NB4 (cell line): ENCODE data around the gene OR4D2.

Experiments
- DNase-seq: peaks from one replicate; pipeline ENCODE4 v3.0.0; 2010; ENCODE audit warnings: low read depth
- H3K4me3 ChIP-seq: one replicate; pipeline ENCODE4 v1.5.1; 2011; ENCODE audit warnings: mild to moderate bottlenecking, low read depth, low read length, moderate library complexity
- MYC ChIP-seq: IDR thresholded peaks from 2 replicates; pipeline ENCODE4 v1.6.1; 2011; ENCODE audit warnings: low read depth, low read length
- POLR2A ChIP-seq: IDR thresholded peaks from 2 replicates; pipeline ENCODE4 v1.6.1; 2011; ENCODE audit warnings: mild to moderate bottlenecking; ENCODE audit not compliant: insufficient read length; ENCODE audit errors: extremely low read depth
- TF ChIP-seq, protein P1 (sequence below): IDR thresholded peaks from one replicate; pipeline ENCODE4 v1.5.1; 2012; ENCODE audit warnings: low read depth, low read length
- TF ChIP-seq, protein P2 (sequence below): IDR thresholded peaks from 2 replicates; pipeline ENCODE4 v1.6.1; 2011; ENCODE audit warnings: low read depth, low read length

Gene OR4D2

DNA sequence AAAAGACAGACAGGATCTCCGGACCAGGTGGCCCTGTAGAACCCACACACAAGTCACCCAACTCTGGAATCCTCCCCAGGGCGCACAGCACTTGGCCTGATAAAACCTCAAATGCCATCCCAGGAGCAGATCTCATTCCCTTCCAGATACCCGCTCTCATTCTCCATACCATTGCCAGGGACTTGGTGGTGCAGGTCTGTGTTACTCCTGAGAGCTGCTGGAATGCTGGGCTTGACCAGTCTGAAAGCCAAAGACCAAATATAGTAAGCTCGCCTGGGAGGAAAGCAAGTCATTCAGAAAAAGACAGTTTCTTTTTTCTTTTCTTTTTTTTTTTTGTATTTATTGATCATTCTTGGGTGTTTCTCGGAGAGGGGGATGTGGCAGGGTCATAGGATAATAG, 41.6 kb downstream of the OR4D2 start:
- TF ChIP-seq, protein P1, sequence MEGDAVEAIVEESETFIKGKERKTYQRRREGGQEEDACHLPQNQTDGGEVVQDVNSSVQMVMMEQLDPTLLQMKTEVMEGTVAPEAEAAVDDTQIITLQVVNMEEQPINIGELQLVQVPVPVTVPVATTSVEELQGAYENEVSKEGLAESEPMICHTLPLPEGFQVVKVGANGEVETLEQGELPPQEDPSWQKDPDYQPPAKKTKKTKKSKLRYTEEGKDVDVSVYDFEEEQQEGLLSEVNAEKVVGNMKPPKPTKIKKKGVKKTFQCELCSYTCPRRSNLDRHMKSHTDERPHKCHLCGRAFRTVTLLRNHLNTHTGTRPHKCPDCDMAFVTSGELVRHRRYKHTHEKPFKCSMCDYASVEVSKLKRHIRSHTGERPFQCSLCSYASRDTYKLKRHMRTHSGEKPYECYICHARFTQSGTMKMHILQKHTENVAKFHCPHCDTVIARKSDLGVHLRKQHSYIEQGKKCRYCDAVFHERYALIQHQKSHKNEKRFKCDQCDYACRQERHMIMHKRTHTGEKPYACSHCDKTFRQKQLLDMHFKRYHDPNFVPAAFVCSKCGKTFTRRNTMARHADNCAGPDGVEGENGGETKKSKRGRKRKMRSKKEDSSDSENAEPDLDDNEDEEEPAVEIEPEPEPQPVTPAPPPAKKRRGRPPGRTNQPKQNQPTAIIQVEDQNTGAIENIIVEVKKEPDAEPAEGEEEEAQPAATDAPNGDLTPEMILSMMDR: no peak
- TF ChIP-seq POLR2A (no peak), MYC (no peak)
- TF ChIP-seq, protein P2, sequence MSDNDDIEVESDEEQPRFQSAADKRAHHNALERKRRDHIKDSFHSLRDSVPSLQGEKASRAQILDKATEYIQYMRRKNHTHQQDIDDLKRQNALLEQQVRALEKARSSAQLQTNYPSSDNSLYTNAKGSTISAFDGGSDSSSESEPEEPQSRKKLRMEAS: no peak
- no peak for DNase-seq
- H3K4me3 ChIP-seq: no peak overlapping the region

DNA sequence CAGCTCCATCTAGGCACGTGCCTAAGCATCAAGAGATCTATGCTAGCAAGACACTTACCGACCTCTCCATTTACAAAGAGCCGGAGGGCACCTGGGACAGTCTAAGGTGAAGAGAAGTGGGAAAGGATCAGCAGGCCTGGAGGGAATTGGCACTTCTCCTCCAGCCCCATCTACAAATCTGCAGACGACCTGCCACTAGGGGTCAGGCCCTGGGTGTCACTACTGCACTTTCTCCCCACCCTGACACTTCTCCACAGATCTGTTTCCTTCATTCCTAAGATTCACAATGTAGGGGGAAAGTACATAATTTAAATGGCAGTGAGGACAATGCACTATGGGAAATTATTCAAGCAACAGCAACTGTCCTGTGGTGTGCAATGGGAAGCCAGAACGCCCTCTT, 44.1 kb downstream of the OR4D2 start:
- TF ChIP-seq, protein P1: peak; percentile 42
- TF ChIP-seq, protein P2: no peak
- peak; percentile 39 for DNase-seq
- H3K4me3 ChIP-seq: no peak overlapping the region

DNA sequence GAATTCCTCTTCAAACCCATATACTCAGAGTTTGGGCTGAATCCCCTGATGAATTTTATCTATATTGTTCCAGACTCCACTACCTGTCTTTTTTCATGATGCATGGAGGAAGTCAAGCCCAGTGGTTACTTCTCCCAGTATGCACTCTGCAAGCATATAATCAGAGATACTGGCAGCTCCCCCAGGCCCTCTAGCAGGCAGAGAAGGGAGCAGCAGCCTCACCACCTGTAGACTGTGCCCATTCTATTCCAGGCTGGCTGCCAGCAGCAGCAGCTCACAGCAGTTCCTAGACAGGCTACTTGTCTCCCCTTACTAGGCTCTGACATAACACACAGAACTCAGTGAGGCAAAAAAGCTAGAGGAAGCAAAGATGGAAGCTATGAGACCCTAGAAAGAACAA, 48.9 kb downstream of the OR4D2 start:
- no peak for DNase-seq
- TF ChIP-seq, protein P2: no peak
- no peak for TF ChIP-seq MYC
- no peak overlapping the region for H3K4me3 ChIP-seq

DNA sequence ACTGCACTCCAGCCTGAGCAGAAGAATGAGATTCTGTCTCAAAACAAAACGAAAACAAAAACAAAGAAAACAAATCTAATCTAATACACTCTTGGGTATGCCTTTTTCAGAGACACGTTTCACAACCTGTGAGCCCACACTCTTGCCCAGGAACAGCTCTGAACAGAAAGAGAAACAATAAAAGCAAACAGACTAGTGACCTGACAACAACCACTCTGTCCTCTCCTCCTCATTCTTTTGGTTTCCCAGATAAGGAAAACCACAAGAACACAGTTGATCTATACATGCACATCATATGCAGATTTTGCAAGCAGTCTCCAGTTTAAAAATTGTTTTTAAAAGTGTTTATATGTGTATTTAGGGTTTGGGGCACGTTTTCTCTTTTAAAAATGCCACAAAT, 51.0 kb downstream of the OR4D2 start:
- H3K4me3 ChIP-seq: no peak overlapping the region
- no peak for DNase-seq
- TF ChIP-seq MYC (no peak), POLR2A (no peak)

DNA sequence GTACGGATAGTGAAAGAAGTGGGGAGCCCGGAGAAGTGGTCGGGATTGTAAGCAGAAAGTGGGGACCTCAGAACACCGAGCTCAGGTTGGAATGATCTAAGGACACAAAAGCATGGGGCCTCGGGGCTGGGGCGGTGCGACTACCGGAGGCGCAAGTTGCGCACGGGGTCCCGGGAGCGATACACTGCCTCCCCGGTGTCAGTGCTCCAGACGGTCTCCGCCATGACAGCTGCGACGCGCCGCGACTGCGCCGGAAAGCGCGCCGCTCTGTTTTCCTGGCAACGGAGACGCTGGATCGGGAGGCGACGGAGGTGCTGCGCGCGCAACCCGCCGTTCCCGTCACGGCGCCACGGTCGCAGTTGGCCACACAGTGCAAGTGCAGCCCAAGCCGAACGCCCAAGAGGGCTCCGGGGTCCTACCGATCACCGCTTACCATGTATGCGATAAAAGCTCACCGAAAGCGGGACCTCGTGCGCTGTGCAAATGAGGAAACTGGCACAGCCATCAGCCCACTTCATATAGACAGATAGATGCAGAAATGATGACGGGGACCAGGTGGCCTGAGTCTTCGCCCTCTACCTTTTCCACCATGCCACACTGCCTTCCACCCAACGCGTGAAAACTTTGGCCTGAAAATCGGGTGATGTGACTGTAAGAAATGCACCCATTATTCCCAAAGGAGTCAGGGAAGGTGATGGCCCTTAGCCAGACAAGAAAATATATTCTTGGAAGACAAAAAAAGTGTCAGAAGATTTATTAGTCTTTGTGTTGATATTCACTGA, 52.4 kb downstream of the OR4D2 start, which contains the start of gene MKS1:
Gene MKS1 (minus strand): TSS at position 249 of the 782 bp plus-strand sequence. CDS start 25 bp downstream, at position 224.
- peak; percentile 96 for DNase-seq
- TF ChIP-seq MYC (peak; percentile 87), POLR2A (peak; percentile 88)
- TF ChIP-seq, protein P1: peak; percentile 28
- TF ChIP-seq, protein P2: peak; percentile 89
- H3K4me3 ChIP-seq: peak within 1 kb of the TSS; percentile 93

DNA sequence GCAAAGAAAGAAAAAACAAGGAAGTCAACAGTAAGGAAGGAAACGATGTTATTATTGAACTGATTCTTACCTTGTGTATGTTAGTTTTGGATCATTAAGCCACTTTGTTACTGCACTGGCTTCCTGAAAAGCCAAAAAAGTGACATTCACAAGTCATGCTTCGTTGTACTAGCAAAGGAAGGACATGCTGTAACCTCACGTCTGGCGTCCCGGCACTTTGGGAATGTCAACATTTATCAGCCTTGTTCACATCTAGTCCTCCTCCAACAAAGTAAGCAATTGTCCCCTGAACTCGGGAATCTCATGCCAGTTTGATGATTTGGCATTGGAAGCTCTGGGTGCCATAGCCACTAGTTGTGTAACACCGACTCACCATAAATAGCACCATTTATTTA, 53.0 kb downstream of the OR4D2 start:
- DNase-seq: peak; percentile 16
- H3K4me3 ChIP-seq: peak overlapping the region; percentile 64
- no peak for TF ChIP-seq MYC
- TF ChIP-seq, protein P2: peak; percentile 33; the same call in 1 of the 2 replicates
